ENCODE results near the gene SLC13A2.

The SLC13A2 gene

GRCh38 chr17:28480278-28480677, 6.8 kb downstream of the SLC13A2 start:
- Mint-ChIP-seq H3K27ac (no peak overlapping the region), H3K27me3 (ENCODE audit: low read depth) (peaks cover 7% of the 10 kb centered on the region), H3K4me1 (peaks cover 3% of the 10 kb centered on the region), H3K9me3 (no peaks in the 10 kb centered on the region), H3K36me3 (ENCODE audit: low read depth) (no peaks in the 10 kb centered on the region), H3K4me3 (no peak overlapping the region)
- no peak for TF ChIP-seq CTCF (IDR thresholded peaks at IDR 0.05; ENCODE audit: unreplicated experiment in 3 of 3)

GRCh38 chr17:28480799-28481571, 7.5 kb downstream of the SLC13A2 start:
- no peaks in the 10 kb centered on the region for H3K4me1 Mint-ChIP-seq
- no peak for TF ChIP-seq CTCF (IDR thresholded peaks at IDR 0.05; ENCODE audit: unreplicated experiment in 3 of 3)
- no peak overlapping the region for H3K4me3 Mint-ChIP-seq
- no peak overlapping the region for H3K27ac Mint-ChIP-seq
- H3K27me3 Mint-ChIP-seq (ENCODE audit: low read depth): peaks cover 7% of the 10 kb centered on the region
- H3K9me3 Mint-ChIP-seq: no peaks in the 10 kb centered on the region
- H3K36me3 Mint-ChIP-seq (ENCODE audit: low read depth): no peaks in the 10 kb centered on the region

GRCh38 chr17:28482551-28483199, 9.2 kb downstream of the SLC13A2 start:
- H3K4me3 Mint-ChIP-seq: no peak overlapping the region
- H3K36me3 Mint-ChIP-seq (ENCODE audit: low read depth): no peaks in the 10 kb centered on the region
- peaks cover 11% of the 10 kb centered on the region for H3K27me3 Mint-ChIP-seq (ENCODE audit: low read depth)
- peak overlapping the region in 1 of 3 experiments; percentile 34 for H3K27ac Mint-ChIP-seq
- no peak for TF ChIP-seq CTCF (IDR thresholded peaks at IDR 0.05; ENCODE audit: unreplicated experiment in 3 of 3)
- no peaks in the 10 kb centered on the region for H3K9me3 Mint-ChIP-seq
- H3K4me1 Mint-ChIP-seq: no peaks in the 10 kb centered on the region

- Mint-ChIP-seq H3K4me3 (no peak overlapping the region), H3K9me3 (no peaks in the 10 kb centered on the region), H3K27ac (peak overlapping the region in 1 of 3 experiments; percentile 8), H3K4me1 (no peaks in the 10 kb centered on the region), H3K27me3 (ENCODE audit: low read depth) (peaks cover 11% of the 10 kb centered on the region), H3K36me3 (ENCODE audit: low read depth) (no peaks in the 10 kb centered on the region)
- no peak for TF ChIP-seq CTCF (IDR thresholded peaks at IDR 0.05; ENCODE audit: unreplicated experiment in 3 of 3)
These were observed 10.9 kb downstream of the SLC13A2 start for GRCh38 chr17:28484296-28484695.

- no peaks in the 10 kb centered on the region for H3K4me1 Mint-ChIP-seq
- TF ChIP-seq CTCF (IDR thresholded peaks at IDR 0.05; ENCODE audit: unreplicated experiment in 3 of 3): no peak
- no peak overlapping the region for H3K4me3 Mint-ChIP-seq
- H3K27ac Mint-ChIP-seq: no peak overlapping the region
- no peaks in the 10 kb centered on the region for H3K36me3 Mint-ChIP-seq (ENCODE audit: low read depth)
- H3K9me3 Mint-ChIP-seq: no peaks in the 10 kb centered on the region
- peaks cover 7% of the 10 kb centered on the region for H3K27me3 Mint-ChIP-seq (ENCODE audit: low read depth)
These were observed 11.6 kb downstream of the SLC13A2 start for GRCh38 chr17:28485049-28485448.
